AG08395 (cell line): ENCODE measurements around the gene APP.
"Not testable (repeated sequence)": the region's sequence is repeated elsewhere in the genome, so short reads cannot be mapped to it uniquely, and the experiment has no call there.

ENCODE experiments used
- DNase-seq: peaks from one replicate; pipeline ENCODE4 v3.0.0; 2012; ENCODE audit warnings: mixed read lengths, low spot score

The APP gene

DNA sequence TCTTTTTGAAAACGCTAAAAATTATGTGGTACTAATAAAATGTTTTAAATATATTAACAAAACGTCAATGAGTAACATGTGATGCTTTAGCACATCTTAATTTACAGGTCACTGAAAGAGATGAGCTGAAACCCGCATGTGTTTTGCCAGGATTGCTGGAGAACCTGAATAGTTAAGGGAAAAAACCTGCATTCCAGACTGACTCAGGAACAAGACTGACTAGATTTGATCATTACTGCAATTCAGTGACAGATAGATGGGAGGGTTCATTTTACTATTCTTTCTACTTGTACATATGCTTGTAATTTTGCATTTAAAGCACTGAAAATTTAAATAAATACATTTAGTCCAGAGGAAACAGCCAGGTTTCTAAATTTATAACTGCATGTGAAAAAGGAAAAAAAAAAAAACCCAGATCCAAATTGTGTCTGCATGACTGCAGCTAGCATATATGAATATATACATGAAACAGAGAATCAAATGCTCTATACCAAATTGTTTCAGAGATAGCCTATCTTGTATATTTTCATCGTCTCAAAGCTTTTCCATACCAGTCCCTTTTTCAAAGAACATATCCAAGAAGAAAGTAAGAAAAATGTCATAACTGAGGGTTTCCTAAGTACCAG lies 71.7 kb downstream of the APP start:
- no peak for DNase-seq

DNA sequence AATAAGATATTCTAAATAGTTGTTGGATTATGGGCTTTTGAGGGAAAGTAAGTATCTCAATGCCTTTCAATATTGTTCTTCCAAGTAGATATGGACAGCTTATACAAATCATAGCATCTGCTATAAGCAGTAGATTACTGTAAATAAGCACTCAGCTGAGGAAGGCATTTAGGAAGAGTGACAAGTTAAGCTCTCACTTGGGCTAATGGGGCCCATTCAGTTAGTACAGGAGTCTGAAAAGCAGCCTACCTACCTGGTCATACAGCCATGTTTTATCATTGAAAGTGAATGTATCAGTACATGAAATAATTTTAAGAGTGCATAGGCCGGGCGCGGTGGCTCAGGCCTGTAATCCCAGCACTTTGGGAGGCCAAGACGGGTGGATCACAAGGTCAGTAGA lies 73.1 kb downstream of the APP start:
- no peak for DNase-seq

GRCh38 chr21:26096494-26097371 lies 73.8 kb downstream of the APP start:
- no peak for DNase-seq

GRCh38 chr21:26095131-26095530 lies 75.4 kb downstream of the APP start:
- no peak for DNase-seq

- DNase-seq: peak; percentile 35
Observed at GRCh38 chr21:26093122-26093521, 77.4 kb downstream of the APP start.

DNA sequence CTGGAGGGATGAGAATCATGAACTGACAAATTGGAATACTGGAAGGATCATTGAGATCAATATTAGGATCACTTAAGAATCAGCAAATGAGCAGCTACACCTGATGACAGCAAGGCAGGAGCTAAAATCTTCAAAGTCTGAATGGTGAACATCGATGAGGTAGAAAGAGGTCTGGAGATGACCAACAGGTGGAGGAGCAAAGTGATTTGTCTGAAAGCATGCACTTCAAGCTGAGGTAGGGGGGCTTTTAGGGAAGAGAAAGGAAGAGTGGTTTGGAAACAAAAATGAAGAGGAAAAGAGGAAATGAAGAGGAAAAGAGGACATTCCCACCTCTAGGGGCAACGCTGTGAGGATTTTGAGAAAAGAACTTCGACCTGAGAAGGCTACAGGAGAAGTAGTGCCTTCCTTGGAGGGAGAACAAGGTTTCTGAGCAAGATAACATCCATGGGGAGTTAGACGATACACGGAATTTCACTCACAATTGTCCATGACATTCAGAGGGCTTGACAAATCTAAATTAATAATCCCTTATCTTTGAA lies 79.0 kb downstream of the APP start:
- no peak for DNase-seq

- no peak for DNase-seq
Observed at GRCh38 chr21:26089730-26090129, 80.8 kb downstream of the APP start.

DNA sequence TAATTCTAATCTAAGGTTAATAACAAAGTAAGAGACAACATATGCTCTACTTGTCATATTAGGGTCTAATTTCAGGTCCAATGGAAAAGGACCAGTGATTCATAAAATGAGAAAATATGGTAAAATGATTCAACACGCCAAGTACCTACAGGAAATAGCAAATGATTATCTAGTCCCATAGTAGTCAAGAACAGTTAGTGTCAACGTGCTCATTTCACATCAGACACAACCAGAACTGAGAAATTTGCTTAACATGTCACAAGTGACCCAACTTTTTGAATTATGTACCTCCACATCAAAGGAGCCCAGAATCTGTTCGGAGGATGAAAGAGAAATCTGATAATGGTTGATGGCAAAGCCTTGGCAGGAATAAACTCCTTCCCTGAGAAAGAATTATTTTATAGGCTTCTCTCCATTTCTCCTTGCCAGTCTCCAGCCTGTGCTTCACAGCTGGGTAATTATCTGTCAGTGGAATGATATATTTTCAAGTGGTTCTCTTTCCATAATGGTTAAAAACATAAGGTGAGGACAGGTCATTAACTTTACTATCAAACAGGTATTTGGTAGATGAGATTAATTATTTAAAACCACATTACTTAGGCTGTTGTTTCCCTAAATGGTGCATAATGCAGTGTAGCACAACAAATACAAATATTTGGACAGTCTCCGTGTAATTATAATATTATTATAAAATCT lies 83.2 kb downstream of the APP start:
- no peak for DNase-seq

GRCh38 chr21:26085882-26086281 lies 84.7 kb downstream of the APP start:
- DNase-seq: no peak

DNA sequence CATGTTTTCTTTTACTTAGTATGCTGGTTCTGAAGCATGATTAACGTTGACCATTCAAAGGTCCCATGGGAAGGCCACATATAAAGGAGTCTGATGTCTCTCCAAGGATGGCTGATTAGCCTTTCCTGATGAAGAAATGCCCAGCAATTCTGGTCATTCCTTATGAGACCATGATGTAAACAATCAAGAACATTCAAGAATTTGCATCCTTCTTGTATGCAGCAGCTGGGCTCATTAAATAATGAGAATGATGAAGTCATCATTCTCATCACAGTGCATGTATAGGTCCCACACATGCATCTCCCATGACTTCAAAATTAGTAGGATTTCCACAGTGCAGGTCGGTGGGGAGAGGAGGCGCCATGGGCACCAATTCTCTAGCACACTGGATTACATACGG lies 85.4 kb downstream of the APP start:
- no peak for DNase-seq

DNA sequence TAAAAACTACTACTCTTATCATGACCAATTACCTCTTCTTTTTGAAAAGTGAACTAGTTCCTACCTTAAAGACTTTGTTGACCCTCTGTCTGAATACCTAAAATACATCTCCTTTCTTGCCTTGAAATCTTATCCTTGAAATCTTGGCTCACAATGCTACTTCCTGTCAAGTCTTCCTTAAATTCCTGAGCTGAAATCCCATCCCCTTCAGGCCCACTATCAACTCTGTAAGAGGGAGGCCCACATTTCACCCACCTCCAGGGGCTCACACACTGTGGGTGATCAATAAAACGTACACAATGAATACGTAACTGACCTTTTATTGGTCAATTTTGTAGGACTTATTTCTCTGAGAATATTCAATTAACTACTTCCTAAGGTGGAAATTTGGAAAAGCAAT lies 88.0 kb downstream of the APP start:
- no peak for DNase-seq

GRCh38 chr21:26081175-26081760 lies 89.3 kb downstream of the APP start:
- not testable (repeated sequence) for DNase-seq

- DNase-seq: no peak
Observed at GRCh38 chr21:26080211-26080610, 90.4 kb downstream of the APP start.

DNA sequence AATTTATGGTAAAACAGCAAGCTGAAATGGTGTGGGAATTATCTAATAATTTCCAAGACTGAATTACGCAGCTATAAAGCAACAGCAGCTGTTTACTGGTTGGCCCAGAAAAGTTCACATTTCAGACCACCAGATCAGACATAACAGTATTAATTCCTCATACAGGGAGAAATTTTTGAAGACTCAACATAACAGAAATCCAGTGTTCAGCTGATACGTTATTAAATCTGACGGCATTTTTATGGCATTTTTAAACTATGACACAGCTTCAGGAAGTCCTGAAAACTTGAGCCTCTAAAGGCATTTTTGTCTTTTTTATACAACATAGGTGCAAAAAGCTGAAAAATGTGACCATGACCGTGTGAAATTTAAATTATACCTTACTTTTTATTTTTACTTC lies 91.2 kb downstream of the APP start:
- no peak for DNase-seq

DNA sequence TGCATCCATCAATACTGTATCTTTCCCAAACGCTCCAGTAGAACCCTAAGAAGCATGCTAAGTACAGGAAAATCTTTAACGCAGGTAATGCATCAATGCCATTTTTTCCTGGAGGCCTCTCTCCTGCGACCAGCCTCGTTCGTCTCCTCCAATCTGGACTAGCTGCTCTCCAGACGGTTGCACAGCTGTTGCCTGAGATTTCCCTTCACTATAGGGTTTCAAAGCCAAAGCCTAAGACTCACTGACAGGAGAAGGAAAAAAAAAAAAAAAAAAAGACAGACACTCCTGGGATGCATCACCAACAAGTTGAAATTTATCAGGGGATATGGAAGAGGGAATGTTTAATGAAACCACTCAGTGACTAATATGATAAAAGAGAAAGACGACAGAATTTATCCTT lies 93.0 kb downstream of the APP start:
- DNase-seq: no peak

DNA sequence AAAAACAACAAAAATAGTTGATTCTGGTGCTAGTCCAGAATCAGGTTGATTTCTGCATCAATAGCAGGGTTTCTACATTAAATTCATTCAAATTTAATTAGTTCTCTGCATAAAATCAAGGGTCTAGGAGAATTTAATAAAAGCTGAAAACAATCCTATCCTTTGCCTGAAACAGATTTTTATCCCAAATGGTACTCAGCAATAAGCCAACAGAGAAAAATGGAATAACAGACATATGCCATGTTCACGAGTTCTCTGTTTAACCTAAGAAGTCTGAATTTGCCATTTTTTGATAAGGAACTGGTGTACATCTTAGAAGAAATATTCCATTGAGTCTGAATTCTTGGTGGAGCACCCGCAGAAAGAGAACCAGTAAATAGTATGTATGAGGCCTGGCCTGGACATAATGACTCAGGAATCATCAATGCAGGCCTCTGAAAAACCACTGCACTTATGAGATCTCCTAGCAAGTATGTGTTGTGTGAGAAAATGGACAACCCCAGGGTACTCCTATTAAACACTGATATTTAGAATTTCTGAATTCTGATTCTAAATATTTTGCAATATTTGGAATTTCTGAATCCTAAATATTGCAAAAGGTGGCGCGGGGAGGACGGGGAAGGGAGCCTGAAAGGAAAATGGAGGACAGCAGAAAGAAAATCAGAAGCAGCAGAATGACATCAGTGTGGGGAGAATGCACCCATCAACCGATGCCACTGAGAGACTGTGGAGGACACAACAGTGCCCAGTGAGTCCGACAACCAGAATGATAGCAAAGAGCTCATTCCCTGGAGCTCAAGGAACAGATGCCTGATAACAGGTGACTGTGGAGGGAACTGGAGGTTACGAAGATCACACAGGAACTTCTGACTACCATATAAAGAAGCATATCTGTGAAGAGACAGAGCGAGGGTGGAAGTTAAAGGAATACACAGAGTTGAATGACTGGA lies 97.6 kb downstream of the APP start:
- peak; percentile 61 for DNase-seq

DNA sequence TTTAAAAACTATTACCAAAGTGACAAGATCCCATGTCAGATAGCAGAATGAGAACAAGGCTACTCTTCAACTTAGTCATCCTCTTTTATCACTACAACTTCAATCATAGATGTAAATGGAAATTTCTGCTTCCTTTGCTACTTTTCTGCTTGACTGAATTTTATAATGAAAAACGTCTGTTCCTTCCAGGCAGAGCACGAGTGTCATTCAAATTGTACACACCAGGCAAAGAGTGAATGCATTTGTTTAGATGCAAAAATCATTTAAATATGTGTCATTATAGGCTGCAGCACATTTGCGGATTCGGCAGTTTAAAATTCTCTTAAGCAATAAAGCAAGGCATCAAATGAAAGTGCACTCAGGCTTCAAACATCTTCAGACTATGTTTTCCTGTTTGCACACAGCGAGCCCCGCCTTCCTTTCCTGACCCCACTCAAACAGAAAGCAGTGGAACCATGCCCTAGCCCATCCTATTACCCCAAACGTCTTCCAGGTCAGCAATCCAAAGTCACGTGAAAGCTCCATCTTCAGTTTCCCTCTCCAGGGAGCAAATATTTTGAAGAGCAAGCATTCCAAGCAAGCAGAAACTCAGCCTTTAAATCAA lies 99.6 kb downstream of the APP start:
- peak; percentile 62 for DNase-seq

DNA sequence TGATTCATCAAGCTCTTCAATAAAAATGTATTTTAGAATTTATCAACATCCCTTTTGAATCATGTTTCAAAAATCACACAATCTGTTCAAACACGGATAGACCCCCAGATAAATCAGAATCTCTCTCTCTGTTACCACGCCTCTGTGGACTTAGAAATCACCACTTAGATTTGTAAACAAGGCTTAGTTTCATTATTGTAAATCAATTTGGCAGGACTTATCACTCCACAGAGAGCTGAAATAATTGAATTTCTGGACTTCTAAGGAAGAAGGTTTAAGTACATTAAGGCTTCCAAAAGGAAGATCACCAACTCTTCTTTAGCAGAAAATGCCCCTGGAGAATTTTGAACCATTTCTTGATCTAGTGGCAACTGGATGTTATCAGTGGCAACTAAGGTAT lies 100.4 kb downstream of the APP start:
- DNase-seq: no peak

DNA sequence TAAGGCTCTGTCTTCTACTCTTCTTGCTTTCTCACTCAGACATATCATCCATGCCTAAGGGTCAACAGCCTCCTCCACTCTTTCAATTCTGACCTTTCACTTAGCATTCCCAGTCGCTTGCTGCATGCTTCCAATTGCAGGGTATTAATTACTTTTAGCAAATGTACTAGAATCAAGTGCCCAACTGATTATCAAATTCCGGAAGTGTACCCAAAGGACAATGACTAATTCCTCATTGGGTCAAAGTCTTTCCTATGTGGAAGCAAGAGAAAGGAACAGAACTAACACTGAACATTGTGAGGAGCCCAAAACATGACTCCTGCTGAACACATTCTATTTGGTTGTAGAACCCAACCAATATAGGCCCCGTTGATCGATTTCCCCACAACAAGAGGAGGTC lies 101.8 kb downstream of the APP start:
- no peak for DNase-seq

DNA sequence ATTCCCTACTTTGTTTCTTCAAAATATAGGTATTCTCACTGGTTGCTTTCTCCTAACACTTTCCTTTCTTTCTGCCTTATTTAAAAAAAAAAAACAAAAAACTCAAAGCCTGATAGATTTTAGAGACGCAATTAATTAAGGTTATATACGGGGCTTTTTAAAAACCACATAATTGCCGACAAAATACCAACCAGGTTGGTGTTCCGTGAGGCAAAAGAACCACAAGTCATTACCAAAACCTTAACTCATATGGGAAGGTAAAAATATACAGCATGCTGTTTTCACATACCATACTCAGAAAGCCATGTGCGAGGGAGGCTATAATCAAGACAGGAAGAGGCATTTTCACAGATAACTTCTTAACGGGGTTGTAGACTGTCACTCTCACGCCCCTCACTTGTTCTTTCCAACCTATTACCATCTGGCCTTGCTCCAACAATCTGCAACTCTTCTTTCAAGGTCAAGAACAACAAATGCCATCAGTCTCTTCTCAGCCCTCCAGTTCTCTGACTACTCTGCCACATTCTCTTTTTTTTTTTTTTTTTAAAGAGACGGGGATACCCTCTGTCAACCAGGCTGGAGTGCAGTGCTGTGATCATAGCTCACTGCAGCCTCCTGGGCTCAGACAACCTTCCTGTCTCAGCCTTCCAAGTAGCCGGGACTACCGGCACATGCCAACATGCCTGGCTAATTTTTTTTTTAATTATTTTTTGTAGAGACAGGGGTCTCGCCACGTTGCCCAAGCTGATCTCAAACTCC lies 102.6 kb downstream of the APP start:
- no peak for DNase-seq
